ENCODE measurements around the gene DONSON.

GRCh38 chr21:33634254-33634653 is 45.8 kb upstream of the DONSON start:
- TF ChIP-seq, protein P1, sequence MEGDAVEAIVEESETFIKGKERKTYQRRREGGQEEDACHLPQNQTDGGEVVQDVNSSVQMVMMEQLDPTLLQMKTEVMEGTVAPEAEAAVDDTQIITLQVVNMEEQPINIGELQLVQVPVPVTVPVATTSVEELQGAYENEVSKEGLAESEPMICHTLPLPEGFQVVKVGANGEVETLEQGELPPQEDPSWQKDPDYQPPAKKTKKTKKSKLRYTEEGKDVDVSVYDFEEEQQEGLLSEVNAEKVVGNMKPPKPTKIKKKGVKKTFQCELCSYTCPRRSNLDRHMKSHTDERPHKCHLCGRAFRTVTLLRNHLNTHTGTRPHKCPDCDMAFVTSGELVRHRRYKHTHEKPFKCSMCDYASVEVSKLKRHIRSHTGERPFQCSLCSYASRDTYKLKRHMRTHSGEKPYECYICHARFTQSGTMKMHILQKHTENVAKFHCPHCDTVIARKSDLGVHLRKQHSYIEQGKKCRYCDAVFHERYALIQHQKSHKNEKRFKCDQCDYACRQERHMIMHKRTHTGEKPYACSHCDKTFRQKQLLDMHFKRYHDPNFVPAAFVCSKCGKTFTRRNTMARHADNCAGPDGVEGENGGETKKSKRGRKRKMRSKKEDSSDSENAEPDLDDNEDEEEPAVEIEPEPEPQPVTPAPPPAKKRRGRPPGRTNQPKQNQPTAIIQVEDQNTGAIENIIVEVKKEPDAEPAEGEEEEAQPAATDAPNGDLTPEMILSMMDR (IDR thresholded peaks at IDR 0.05): no peak
- TF ChIP-seq POLR2A (IDR thresholded peaks at IDR 0.05): no peak

Data from esophagus squamous epithelium (tissue), 4 donors.